DMS153 treated with DMSO at 0.1 percent for 48 hours (cell line): ENCODE results near the gene HIKESHI.

Experiments
- DNase-seq: peaks from one replicate; lab custom pipeline; 2025; ENCODE audit not compliant: unreplicated experiment; lab: John Stamatoyannopoulos, UW

The HIKESHI gene

DNA sequence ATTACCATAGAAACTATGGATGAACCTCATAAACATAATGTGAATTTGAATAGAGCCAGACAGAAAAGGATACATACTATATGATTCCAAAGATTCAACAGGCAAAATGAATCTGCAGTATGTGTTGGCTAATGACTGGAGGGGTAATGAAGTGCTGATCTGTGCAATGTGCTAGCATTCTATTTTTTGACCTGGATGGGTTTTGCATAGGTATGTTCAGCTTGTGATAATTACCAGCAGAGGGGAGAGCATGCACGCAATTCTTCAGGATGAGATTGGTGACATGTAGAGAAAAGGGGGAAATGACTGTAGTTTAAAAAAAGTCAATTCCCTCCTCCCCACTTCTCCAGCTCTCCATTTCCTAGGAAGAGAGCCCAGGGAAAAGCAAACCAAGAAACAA is 72.0 kb downstream of the HIKESHI start:
- no peak for DNase-seq

- no peak for DNase-seq
These were observed 72.5 kb downstream of the HIKESHI start, which contains the start of gene CCDC81 for GRCh38 chr11:86374586-86374985. TSS of gene CCDC81 (plus strand) at chr11:86374887. CDS start at chr11:86375164, 277 bp downstream.

- no peak for DNase-seq
These were observed 75.9 kb downstream of the HIKESHI start for GRCh38 chr11:86377972-86378371.

- no peak for DNase-seq
These were observed 78.4 kb downstream of the HIKESHI start for GRCh38 chr11:86380295-86381059.

- no peak for DNase-seq
These were observed 81.3 kb downstream of the HIKESHI start for GRCh38 chr11:86383041-86383955.

GRCh38 chr11:86386283-86386682 is 84.2 kb downstream of the HIKESHI start:
- DNase-seq: no peak

GRCh38 chr11:86386746-86387145 is 84.7 kb downstream of the HIKESHI start:
- no peak for DNase-seq

- DNase-seq: no peak
These were observed 86.2 kb downstream of the HIKESHI start for GRCh38 chr11:86388198-86388597.

DNA sequence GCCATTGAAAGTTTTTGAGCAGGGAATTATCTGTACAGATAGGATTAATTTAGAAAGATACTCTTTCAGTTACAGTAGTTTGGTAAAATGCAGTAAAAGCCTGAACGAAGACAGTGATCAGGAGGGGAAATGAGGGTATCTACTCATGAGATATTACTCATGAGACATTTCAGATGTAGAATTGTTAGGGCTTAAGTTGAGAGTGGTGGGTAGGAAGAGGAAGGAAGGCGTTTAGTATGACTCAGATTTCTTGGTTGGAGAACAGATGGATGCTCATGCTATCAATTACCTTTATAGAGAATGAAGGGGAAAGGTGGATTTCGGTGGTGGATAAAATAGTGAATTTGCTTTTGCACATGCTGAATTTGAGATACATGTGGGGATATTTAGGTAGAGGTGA is 88.4 kb downstream of the HIKESHI start:
- no peak for DNase-seq

- no peak for DNase-seq
These were observed 93.1 kb downstream of the HIKESHI start for GRCh38 chr11:86395061-86395551.
